Mammary epithelial cell (primary cell): Measurements from ENCODE around the gene ADARB1.

Experiments used
- EZH2 ChIP-seq: IDR thresholded peaks from 2 replicates; pipeline ENCODE4 v1.6.1; 2012; ENCODE audit warnings: low read length, inconsistent platforms, borderline replicate concordance
- TF ChIP-seq, protein P1 (sequence below), 2 donors: IDR thresholded peaks in 1 of 2; conservative IDR thresholded peaks in 1 of 2; 2 replicates each; pipeline ENCODE4 v1.5.1; 2011 to 2012; ENCODE audit warnings: inconsistent platforms in 2 of 2, low read length in 2 of 2, mild to moderate bottlenecking in 2 of 2, control low read depth in 1 of 2, low read depth in 1 of 2; ENCODE audit not compliant: insufficient read depth in 1 of 2; ENCODE audit errors: extremely low read depth in 1 of 2

DNA sequence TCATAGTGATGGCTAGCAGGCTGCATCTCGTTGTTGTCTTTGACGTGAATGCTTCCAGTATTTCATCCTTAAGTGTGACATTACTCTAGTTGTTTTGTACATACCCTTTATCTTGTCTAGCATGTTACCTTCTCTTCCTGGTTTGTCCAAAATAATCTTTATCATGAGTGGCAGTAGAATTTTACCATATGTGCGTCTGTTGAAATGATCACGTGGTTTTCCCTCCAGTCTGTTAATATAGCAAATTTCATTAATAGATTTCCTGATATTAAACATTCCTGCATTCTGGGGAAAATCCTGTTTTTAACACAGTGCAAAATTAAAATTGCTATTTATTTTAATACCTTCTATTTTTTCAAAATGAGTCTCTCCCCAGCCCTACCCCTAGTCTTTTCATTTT is 15.6 kb downstream of the ADARB1 start:
- TF ChIP-seq, protein P1, sequence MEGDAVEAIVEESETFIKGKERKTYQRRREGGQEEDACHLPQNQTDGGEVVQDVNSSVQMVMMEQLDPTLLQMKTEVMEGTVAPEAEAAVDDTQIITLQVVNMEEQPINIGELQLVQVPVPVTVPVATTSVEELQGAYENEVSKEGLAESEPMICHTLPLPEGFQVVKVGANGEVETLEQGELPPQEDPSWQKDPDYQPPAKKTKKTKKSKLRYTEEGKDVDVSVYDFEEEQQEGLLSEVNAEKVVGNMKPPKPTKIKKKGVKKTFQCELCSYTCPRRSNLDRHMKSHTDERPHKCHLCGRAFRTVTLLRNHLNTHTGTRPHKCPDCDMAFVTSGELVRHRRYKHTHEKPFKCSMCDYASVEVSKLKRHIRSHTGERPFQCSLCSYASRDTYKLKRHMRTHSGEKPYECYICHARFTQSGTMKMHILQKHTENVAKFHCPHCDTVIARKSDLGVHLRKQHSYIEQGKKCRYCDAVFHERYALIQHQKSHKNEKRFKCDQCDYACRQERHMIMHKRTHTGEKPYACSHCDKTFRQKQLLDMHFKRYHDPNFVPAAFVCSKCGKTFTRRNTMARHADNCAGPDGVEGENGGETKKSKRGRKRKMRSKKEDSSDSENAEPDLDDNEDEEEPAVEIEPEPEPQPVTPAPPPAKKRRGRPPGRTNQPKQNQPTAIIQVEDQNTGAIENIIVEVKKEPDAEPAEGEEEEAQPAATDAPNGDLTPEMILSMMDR (conservative IDR thresholded peaks at IDR 0.05 in 1 of 2, IDR thresholded peaks at IDR 0.05 in 1 of 2; ENCODE audit: extremely low read depth in 1 of 2, insufficient read depth in 1 of 2, low read depth in 1 of 2, low read length in 2 of 2) = no peak
- no peak for TF ChIP-seq EZH2
